HepG2 (cell line): Measurements from ENCODE around the gene HDDC3. TPM values are rescaled to one million over a fixed set of nuclear protein-coding genes. Genes with fewer than 3 reads are reported as not detected.
"Not testable (repeated sequence)": the region's sequence is repeated elsewhere in the genome, so short reads cannot be mapped to it uniquely, and the experiment has no call there.

ENCODE experiments used
- ATAC-seq: fragments of 200-7000 bp; cut with Tn5 transposase; 3 replicates; pipeline ENCODE4 v1.9.1; 2020; ENCODE audit warnings: mild to moderate bottlenecking, moderate library complexity
- BruUV-seq: library from RNA; stranded (reverse); fragments of 400-500 nt; replicated peaks from 2 replicates; lab custom pipeline; 2021; lab: Mats Ljungman, UMichigan
- CTCF ChIA-PET: fragments of 300-600 bp; formaldehyde crosslinking; extraction: SDS; loops from one replicate; lab custom pipeline; 2021; ENCODE audit warnings: low total read pairs, inconsistent platforms, low intra/inter-chr PET ratio; lab: Yijun Ruan, JAX
- POLR2A ChIA-PET: fragments of 350-600 bp; sonication (Branson Sonifier 250); formaldehyde crosslinking; loops from one replicate; lab custom pipeline; 2020; ENCODE audit warnings: antibody characterized with exemption, inconsistent platforms; lab: Yijun Ruan, JAX
- DNase-seq: peaks from one replicate; pipeline ENCODE4 v3.0.0-alpha.2; 2015; ENCODE audit warnings: low spot score
- FAIRE-seq: peaks from 3 replicates; lab custom pipeline; 2011; peaks lifted over from hg19 to GRCh38; lab: Jason Lieb, UNC
- H2AFZ ChIP-seq: one replicate; pipeline ENCODE4 v1.6.1; 2011; ENCODE audit warnings: low read length, inconsistent platforms
- H3K27ac ChIP-seq: fragments of 300-600 bp; 3 replicates; pipeline ENCODE4 v1.8.0; 2011; ENCODE audit warnings: mixed run types, mild to moderate bottlenecking, mixed read lengths, low read length, inconsistent platforms; ENCODE audit not compliant: insufficient read depth; ENCODE audit errors: extremely low read length
- H3K27me3 ChIP-seq, 2 experiments: fragments of 200-600 bp in 1 of 2; 2 replicates in 1 of 2; 3 replicates in 1 of 2; pipeline versions ENCODE4 v1.6.0 to v1.8.0; 2011; ENCODE audit warnings: low read length in 2 of 2, mild to moderate bottlenecking in 2 of 2, moderate library complexity in 2 of 2, inconsistent platforms in 1 of 2; ENCODE audit not compliant: insufficient read depth in 2 of 2, control insufficient read depth in 1 of 2
- H3K36me3 ChIP-seq, 2 experiments: fragments of 200-600 bp in 1 of 2; replicated peaks in 1 of 2; 2 replicates in 1 of 2; 3 replicates in 1 of 2; pipeline versions ENCODE4 v1.5.1 to v1.8.0; 2011; ENCODE audit warnings: low read length in 2 of 2, inconsistent platforms in 1 of 2; ENCODE audit not compliant: insufficient read depth in 2 of 2, control insufficient read depth in 1 of 2
- H3K4me1 ChIP-seq: 2 replicates; pipeline ENCODE4 v1.5.1; 2012; ENCODE audit warnings: low read length, inconsistent platforms; ENCODE audit not compliant: insufficient read depth
- H3K4me2 ChIP-seq: 2 replicates; pipeline ENCODE4 v1.6.0; 2011; ENCODE audit warnings: low read depth, low read length, inconsistent platforms
- H3K4me3 ChIP-seq, 3 experiments: fragments of 200-600 bp in 1 of 3; sonication (generic), shearing (Covaris generic) in 1 of 3; replicated peaks in 1 of 3; 2 replicates each; pipeline ENCODE4 v1.5.1; 2011 to 2016; ENCODE audit warnings: low read length in 3 of 3, inconsistent platforms in 2 of 3, low read depth in 2 of 3, mild to moderate bottlenecking in 2 of 3, control low read depth in 1 of 3, mixed read lengths in 1 of 3; ENCODE audit not compliant: insufficient read depth in 1 of 3
- H3K79me2 ChIP-seq: one replicate; pipeline ENCODE4 v1.6.1; 2011; ENCODE audit warnings: low read length, inconsistent platforms; ENCODE audit not compliant: insufficient read depth
- H3K9ac ChIP-seq: 2 replicates; pipeline ENCODE4 v1.6.0; 2011; ENCODE audit warnings: mild to moderate bottlenecking, low read depth, low read length, inconsistent platforms; ENCODE audit not compliant: insufficient read depth
- H3K9me3 ChIP-seq: 2 replicates; pipeline ENCODE4 v1.5.1; 2012; ENCODE audit warnings: mild to moderate bottlenecking, low read length
- H4K20me1 ChIP-seq: 2 replicates; pipeline ENCODE4 v1.6.0; 2011; ENCODE audit warnings: inconsistent platforms, mild to moderate bottlenecking, low read length, moderate library complexity; ENCODE audit not compliant: insufficient read depth
- CEBPB ChIP-seq: IDR thresholded peaks from 2 replicates; pipeline ENCODE4 v1.6.1; 2011; ENCODE audit warnings: low read depth, low read length, improper control_type of control experiment, borderline replicate concordance
- HNRNPH1 ChIP-seq: fragments of 200-400 bp; formaldehyde crosslinking; optimal IDR thresholded peaks from 2 replicates; pipeline ENCODE3; 2017; ENCODE audit warnings: mild to moderate bottlenecking, low read depth, low read length
- MATR3 ChIP-seq: sonication (generic); formaldehyde crosslinking; IDR thresholded peaks from 2 replicates; pipeline ENCODE4 v1.4.0; 2020; ENCODE audit warnings: missing genetic modification reagents
- MTA1 ChIP-seq: sonication (generic); formaldehyde crosslinking; IDR thresholded peaks from 2 replicates; pipeline ENCODE4 v1.4.0; 2020; ENCODE audit warnings: missing genetic modification reagents, mild to moderate bottlenecking, borderline replicate concordance
- ZNF207 ChIP-seq: fragments of 450-650 bp; IDR thresholded peaks from 2 replicates; pipeline ENCODE4 v1.6.1; 2016; ENCODE audit warnings: antibody characterized with exemption, borderline replicate concordance
- WGBS: methylation state at CpG from one replicate; pipeline ENCODE4 v1.1.6; 2017; ENCODE audit warnings: low lambda C conversion rate; 5-methylcytosine and 5-hydroxymethylcytosine counted together
- in situ Hi-C: cut with HindIII; loops from 2 replicates; pipeline ENCODE4 v1.10.0; 2017; ENCODE audit warnings: low pct_unique_long_range_greater_than_20kb; ENCODE audit not compliant: extremely low pct_ligation_motif_present
- intact Hi-C: fragments of 100-400 bp; cut with micrococcal nuclease; formaldehyde crosslinking; loops from one replicate; pipeline ENCODE4 v1.10.0; 2022; ENCODE audit not compliant: unreplicated experiment
- polyA plus RNA-seq, 8 experiments: library from polyadenylated mRNA; depleted of rRNA in 3 of 8; stranded (reverse) in 7 of 8; unstranded in 1 of 8; fragments of >200 nt; fragmentation: Illumina TruSeq in 4 of 8; extraction: Trizol in 4 of 8; gene quantifications; 2 replicates each; pipeline versions ENCODE4 v1.2.1 to v1.2.3, GENCODE V29; 2011 to 2016; ENCODE audit warnings: low read depth in 4 of 8, missing spikeins in 1 of 8, mixed read lengths in 1 of 8; ENCODE audit not compliant: insufficient read depth in 1 of 8
- total RNA-seq, 5 experiments: library from RNA; depleted of rRNA; stranded (reverse); fragments of >200 nt; fragmentation: Illumina TruSeq; extraction: Trizol; gene quantifications; 2 replicates each; pipeline ENCODE4 v1.2.3, GENCODE V29; 2016; ENCODE audit warnings: low read depth in 1 of 5
- TF ChIP-seq, protein P1 (sequence below): sonication (generic); formaldehyde crosslinking; IDR thresholded peaks from 2 replicates; pipeline ENCODE4 v1.4.0; 2020; ENCODE audit warnings: low read depth, mild to moderate bottlenecking, missing genetic modification reagents
- TF ChIP-seq, protein P2 (sequence below): sonication (generic); formaldehyde crosslinking; IDR thresholded peaks from 2 replicates; pipeline ENCODE4 v1.4.0; 2020; ENCODE audit warnings: missing genetic modification reagents
- TF ChIP-seq, protein P3 (sequence below): sonication (generic); formaldehyde crosslinking; IDR thresholded peaks from 2 replicates; pipeline ENCODE4 v1.5.0; 2020; ENCODE audit warnings: mild to moderate bottlenecking, missing genetic modification reagents

HDDC3 gene
- total and polyA plus RNA-seq, 2 of the 13 experiments (the other 11 are each of a cell fraction or from before 2014, with no cell fraction given) = 18.7 to 28.3 TPM

GRCh38 chr15:90922712-90923322 is 9.5 kb downstream of the HDDC3 start:
- peak overlapping the region; percentile 24 for H3K27ac ChIP-seq
- ATAC-seq = peak; percentile 79
- H3K9me3 ChIP-seq, intact Hi-C loops, in situ Hi-C loops, H4K20me1 ChIP-seq, H3K27me3 ChIP-seq, FAIRE-seq, DNase-seq, BruUV-seq, H3K4me3 ChIP-seq, H2AFZ ChIP-seq, H3K79me2 ChIP-seq, CTCF ChIA-PET, H3K9ac ChIP-seq: not testable (repeated sequence)
- H3K36me3 ChIP-seq = peaks cover 14 to 34% of the 10 kb centered on the region in 2 experiments; a peak in 3 of 5 replicates
- H3K4me1 ChIP-seq = peaks cover 16% of the 10 kb centered on the region
- 65% methylated on average over 7 of the region's 7 CpGs for WGBS
- POLR2A ChIA-PET = interaction anchor here (1.3 to 4.1 kb wide), 2 partner anchors 9 to 19 kb away, joined by 4 to 24 read pairs; partner anchors contain the start of gene HDDC3
- H3K4me2 ChIP-seq = 0 out of 2 replicates have a peak overlapping the region, but pooled peaks have one; percentile 3

GRCh38 chr15:90921887-90922286 is 10.5 kb downstream of the HDDC3 start:
- no peak for ATAC-seq
- H3K79me2 ChIP-seq = no peaks in the 10 kb centered on the region
- intact Hi-C loops (no loop called here), in situ Hi-C loops (no loop called here)
- no peak overlapping the region for H3K27ac ChIP-seq
- H2AFZ ChIP-seq = no peak overlapping the region
- H3K36me3 ChIP-seq = peaks cover 18 to 44% of the 10 kb centered on the region in 2 experiments; a peak in 4 of 5 replicates
- POLR2A ChIA-PET = interaction anchor here (4.1 kb wide), 1 partner anchor 10 kb away, joined by 24 read pairs; the partner anchor contains the start of gene HDDC3
- no peak for FAIRE-seq
- H3K9ac ChIP-seq = no peak overlapping the region
- 86% methylated on average over 4 of the region's 4 CpGs for WGBS
- no peaks in the 10 kb centered on the region for H3K9me3 ChIP-seq
- no peak overlapping the region for H3K4me2 ChIP-seq
- DNase-seq = no peak
- CTCF ChIA-PET = no interaction called here
- no peak overlapping the region for H3K4me3 ChIP-seq
- no peak for TF ChIP-seq HNRNPH1
- TF ChIP-seq, protein P1, sequence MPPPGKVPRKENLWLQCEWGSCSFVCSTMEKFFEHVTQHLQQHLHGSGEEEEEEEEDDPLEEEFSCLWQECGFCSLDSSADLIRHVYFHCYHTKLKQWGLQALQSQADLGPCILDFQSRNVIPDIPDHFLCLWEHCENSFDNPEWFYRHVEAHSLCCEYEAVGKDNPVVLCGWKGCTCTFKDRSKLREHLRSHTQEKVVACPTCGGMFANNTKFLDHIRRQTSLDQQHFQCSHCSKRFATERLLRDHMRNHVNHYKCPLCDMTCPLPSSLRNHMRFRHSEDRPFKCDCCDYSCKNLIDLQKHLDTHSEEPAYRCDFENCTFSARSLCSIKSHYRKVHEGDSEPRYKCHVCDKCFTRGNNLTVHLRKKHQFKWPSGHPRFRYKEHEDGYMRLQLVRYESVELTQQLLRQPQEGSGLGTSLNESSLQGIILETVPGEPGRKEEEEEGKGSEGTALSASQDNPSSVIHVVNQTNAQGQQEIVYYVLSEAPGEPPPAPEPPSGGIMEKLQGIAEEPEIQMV (CRISPR knock-in tag) = no peak
- TF ChIP-seq CEBPB = peak; percentile 41; the same call in 1 of the 2 replicates
- TF ChIP-seq MATR3 (CRISPR knock-in tag) = no peak
- TF ChIP-seq ZNF207 = no peak
- TF ChIP-seq, protein P2, sequence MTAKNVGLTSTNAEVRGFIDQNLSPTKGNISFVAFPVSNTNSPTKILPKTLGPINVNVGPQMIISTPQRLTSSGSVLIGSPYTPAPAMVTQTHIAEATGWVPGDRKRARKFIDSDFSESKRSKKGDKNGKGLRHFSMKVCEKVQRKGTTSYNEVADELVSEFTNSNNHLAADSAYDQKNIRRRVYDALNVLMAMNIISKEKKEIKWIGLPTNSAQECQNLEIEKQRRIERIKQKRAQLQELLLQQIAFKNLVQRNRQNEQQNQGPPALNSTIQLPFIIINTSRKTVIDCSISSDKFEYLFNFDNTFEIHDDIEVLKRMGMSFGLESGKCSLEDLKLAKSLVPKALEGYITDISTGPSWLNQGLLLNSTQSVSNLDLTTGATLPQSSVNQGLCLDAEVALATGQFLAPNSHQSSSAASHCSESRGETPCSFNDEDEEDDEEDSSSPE (CRISPR knock-in tag) = no peak
- TF ChIP-seq, protein P3, sequence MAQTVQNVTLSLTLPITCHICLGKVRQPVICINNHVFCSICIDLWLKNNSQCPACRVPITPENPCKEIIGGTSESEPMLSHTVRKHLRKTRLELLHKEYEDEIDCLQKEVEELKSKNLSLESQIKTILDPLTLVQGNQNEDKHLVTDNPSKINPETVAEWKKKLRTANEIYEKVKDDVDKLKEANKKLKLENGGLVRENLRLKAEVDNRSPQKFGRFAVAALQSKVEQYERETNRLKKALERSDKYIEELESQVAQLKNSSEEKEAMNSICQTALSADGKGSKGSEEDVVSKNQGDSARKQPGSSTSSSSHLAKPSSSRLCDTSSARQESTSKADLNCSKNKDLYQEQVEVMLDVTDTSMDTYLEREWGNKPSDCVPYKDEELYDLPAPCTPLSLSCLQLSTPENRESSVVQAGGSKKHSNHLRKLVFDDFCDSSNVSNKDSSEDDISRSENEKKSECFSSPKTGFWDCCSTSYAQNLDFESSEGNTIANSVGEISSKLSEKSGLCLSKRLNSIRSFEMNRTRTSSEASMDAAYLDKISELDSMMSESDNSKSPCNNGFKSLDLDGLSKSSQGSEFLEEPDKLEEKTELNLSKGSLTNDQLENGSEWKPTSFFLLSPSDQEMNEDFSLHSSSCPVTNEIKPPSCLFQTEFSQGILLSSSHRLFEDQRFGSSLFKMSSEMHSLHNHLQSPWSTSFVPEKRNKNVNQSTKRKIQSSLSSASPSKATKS (CRISPR knock-in tag) = no peak
- no peak for TF ChIP-seq MTA1 (CRISPR knock-in tag)
- H3K4me1 ChIP-seq = peaks cover 16% of the 10 kb centered on the region
- no peaks in the 10 kb centered on the region for H4K20me1 ChIP-seq
- BruUV-seq = no TSS peak
- H3K27me3 ChIP-seq = no peaks in the 10 kb centered on the region
